ENCODE results near the gene APLN. TPM values are rescaled to one million over a fixed set of nuclear protein-coding genes. Genes with fewer than 3 reads are reported as not detected.

APLN gene
- polyA plus RNA-seq, 1 donor from 2014 or later = not detected

DNA sequence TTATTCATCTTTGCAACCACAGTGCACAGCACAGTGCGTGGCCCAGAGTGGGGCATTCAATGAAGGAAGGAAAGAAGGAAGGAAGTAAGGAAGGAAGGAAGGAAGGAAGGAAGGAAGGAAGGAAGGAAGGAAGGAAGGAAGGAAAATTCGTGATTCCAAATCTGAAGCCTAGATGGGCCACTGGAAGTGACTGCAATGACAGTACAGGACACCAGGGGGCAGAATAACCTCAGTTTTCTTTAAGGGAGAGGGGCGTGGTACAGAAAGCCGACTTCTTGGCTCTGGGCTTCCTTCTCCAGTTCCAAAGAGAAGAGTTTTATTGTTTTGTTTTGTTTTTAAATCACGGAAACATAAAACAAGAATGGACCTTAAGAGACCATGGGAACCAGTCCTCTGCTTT is 47.8 kb downstream of the APLN start:
- Mint-ChIP-seq H3K4me3 (peak overlapping the region in 1 of 4 donors; percentile 49), H3K27me3 (peaks cover 8% of the 10 kb centered on the region), H3K27ac (no peak overlapping the region), H3K9me3 (no peaks in the 10 kb centered on the region), H3K4me1 (peaks cover 5 to 23% (median 7%) of the 10 kb centered on the region in 3 donors), H3K36me3 (no peaks in the 10 kb centered on the region)

DNA sequence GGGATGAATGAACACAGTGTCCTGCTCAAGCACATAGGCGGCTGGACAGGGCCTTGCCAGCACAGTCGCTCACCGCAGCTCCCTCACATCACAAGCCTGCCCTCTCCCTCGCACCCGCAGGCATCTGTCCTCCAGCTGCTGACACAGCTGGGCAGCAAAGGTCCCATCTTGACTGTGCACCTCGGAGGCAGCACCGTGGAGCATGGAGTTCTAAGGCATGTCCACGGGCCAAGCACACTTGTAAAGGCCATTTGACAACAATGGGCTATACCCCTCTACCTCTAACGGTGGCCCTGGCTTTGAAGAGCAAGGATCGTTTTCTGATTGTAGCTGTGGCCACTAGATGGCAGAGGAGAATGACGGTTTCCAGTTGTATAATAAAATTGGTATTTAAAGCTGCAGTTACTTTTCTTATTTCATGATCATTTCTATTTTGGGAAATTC is 53.8 kb downstream of the APLN start:
- H3K36me3 Mint-ChIP-seq = peaks cover 1% of the 10 kb centered on the region
- H3K27me3 Mint-ChIP-seq = peaks cover 7% of the 10 kb centered on the region
- H3K4me1 Mint-ChIP-seq = peaks cover 5 to 16% (median 5%) of the 10 kb centered on the region in 3 donors
- no peak overlapping the region for H3K27ac Mint-ChIP-seq
- H3K4me3 Mint-ChIP-seq = no peak overlapping the region
- H3K9me3 Mint-ChIP-seq = no peaks in the 10 kb centered on the region

DNA sequence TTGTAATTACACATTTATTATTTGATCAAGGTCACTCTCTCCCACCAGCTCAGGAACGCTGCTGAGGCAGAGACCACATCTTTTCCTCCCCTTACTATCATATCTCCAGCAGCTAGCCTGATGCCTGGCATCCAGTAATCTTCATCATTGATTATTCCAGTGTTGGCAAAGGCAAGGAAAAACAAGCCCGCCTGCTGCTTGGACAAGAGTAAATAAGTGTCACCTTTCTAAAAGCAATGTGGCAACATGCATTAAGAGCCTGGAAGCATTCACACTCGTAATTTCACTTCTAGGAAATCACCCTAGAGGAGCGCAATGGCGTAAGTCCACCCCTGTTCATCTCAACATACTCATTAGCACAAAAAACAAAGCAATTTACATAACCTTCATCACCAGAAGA is 54.8 kb downstream of the APLN start:
- peaks cover 3% of the 10 kb centered on the region for H3K27me3 Mint-ChIP-seq
- no peaks in the 10 kb centered on the region for H3K9me3 Mint-ChIP-seq
- H3K27ac Mint-ChIP-seq = no peak overlapping the region
- H3K36me3 Mint-ChIP-seq = peaks cover 1% of the 10 kb centered on the region
- H3K4me1 Mint-ChIP-seq = peaks cover 3 to 11% (median 5%) of the 10 kb centered on the region in 3 donors
- H3K4me3 Mint-ChIP-seq = no peak overlapping the region

DNA sequence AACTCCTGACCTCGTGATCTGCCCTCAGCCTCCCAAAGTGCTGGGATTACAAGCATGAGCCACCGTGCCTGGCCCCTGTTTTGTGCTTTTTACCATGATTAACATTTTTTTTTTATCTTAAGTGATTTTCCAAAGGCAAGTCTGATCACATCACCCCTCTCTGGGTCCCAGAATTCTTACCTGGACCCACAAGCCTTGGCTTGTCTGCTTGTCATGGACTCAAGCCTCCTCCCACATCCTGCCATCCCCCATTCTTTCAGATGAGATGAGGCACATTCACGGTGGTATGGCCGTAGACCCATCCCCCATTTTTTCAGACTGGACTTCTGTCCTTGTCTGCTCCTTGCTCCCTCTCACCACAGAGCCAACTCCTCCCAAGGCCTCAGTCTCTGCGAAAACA is 55.3 kb downstream of the APLN start:
- H3K27me3 Mint-ChIP-seq = peaks cover 3% of the 10 kb centered on the region
- no peak overlapping the region for H3K4me3 Mint-ChIP-seq

DNA sequence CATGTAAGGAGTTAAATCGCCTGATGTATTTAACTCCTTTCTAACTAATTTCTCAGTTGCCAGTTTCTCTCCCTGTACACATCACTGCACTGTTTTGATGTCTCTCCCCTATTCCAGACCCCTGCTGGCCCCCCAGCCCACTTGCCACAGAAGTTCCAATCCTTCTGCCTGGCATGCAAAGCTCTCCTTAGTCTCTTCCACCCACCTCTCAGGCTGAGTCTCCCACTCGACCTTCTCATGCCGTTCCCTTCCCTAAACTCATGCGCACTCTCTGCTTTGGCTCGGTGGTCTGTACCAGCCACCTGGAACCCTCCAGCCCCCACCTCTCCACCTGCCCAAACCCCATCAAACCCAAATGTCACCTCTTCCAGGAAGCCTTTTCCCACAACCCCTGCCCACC is 56.9 kb downstream of the APLN start:
- Mint-ChIP-seq H3K27me3 (peaks cover 3% of the 10 kb centered on the region), H3K27ac (no peak overlapping the region), H3K4me3 (no peak overlapping the region), H3K36me3 (peaks cover 1% of the 10 kb centered on the region), H3K4me1 (peaks cover 0 to 3% (median 0%) of the 10 kb centered on the region in 3 donors), H3K9me3 (no peaks in the 10 kb centered on the region)

More for the DNA sequence above, 55.3 kb downstream of the APLN start:
- H3K9me3 Mint-ChIP-seq = no peaks in the 10 kb centered on the region
- H3K4me1 Mint-ChIP-seq = peaks cover 3 to 11% (median 5%) of the 10 kb centered on the region in 3 donors
- H3K27ac Mint-ChIP-seq = no peak overlapping the region
- peaks cover 1% of the 10 kb centered on the region for H3K36me3 Mint-ChIP-seq

DNA sequence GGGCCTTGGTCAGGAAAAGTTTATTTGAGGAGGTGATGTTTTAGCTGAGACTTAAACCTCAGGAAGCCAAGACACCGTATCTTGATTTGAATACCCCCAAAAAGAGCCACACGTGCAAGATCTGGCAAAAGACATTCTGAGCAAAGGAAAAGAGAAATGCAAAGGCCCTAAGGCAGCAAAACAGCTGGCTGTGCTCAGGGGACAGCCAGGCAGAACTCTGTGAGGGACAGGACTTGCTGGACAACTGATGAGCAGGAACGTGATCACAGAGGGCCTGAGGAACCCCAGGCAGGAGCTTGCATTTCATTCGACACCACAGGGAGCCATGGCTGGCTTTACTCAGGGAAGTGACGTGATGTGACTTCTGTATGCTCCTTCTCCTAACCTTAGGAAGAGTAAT is 58.7 kb downstream of the APLN start:
- no peak overlapping the region for H3K4me3 Mint-ChIP-seq
- no peaks in the 10 kb centered on the region for H3K4me1 Mint-ChIP-seq
- H3K36me3 Mint-ChIP-seq = peaks cover 1% of the 10 kb centered on the region
- H3K9me3 Mint-ChIP-seq = no peaks in the 10 kb centered on the region
- H3K27ac Mint-ChIP-seq = no peak overlapping the region
- no peaks in the 10 kb centered on the region for H3K27me3 Mint-ChIP-seq

Other genes with a start within 250 kb of the APLN start
- gene SMARCA1, start 131.5 kb downstream of the APLN start, polyA plus RNA-seq = not detected
- 0.85 TPM for gene OCRL, start 114.7 kb downstream of the APLN start, polyA plus RNA-seq
- gene XPNPEP2, start 84.0 kb upstream of the APLN start, polyA plus RNA-seq = 0.26 TPM
- gene SASH3, start 125.0 kb upstream of the APLN start, polyA plus RNA-seq = 203 TPM
- gene ZDHHC9, start 188.9 kb upstream of the APLN start, polyA plus RNA-seq = 4.8 TPM